ENCODE measurements around the gene KRTAP6-2. TPM values are rescaled to one million over a fixed set of nuclear protein-coding genes. Genes with fewer than 3 reads are reported as not detected.

The KRTAP6-2 gene
- total RNA-seq, 4 donors from 2014 or later: not detected

DNA sequence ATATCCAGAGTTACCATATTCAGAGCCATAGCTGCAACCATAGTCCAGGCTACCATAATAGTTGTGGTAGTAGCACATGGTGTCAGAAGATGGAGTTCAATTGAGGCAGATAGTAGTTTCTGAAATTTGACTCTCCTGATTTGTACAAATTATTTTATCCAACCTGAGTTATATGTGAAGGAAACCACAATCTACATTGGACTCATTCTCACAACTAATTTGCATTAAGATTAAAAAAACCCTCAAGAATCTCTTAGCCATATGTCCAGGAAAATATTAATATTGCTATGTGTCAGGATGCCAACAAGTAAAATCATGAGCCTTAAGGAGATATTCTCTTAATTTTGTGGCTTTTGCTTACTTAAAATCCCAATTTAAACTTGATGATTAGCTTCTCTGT lies 8.4 kb downstream of the KRTAP6-2 start, which contains the start of gene KRTAP22-2:
Gene KRTAP22-2, minus strand, starts transcription at position 101 of the 400 bp plus-strand sequence.
- intact Hi-C loops (cut with DNase I; ENCODE audit: low total_unique reads): no loop called here
- TF ChIP-seq CTCF (IDR thresholded peaks at IDR 0.05): no peak
- TF ChIP-seq POLR2A (IDR thresholded peaks at IDR 0.05): no peak
- no peak within 1 kb of the TSS for H3K4me3 ChIP-seq (ENCODE audit: low read depth, poor library complexity, severe bottlenecking)
- DNase-seq (ENCODE audit: low spot score in 2 of 2): no peak

DNA sequence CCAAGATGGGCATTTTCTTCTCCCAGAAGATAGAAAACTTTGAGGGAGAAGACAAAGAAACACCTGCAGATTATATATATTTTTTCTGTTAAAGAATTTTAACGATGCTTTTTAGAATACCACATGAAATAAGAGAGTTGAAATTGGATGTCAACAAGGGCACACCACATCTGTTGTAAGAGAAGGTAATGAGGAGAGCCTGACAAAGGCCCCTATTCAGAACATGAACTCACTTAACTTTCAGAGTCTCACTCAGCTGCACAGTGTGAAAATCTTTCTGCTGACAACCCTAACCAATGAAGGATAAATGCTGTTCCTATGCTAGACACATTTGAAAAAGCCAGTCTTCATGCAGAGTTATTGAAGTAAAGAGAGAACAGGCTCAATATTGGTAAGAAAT lies 15.8 kb downstream of the KRTAP6-2 start:
- 60 to 73% methylated on average over 1 of the region's 1 CpG for WGBS, 2 donors
- intact Hi-C loops (cut with DNase I; ENCODE audit: low total_unique reads): no loop called here

DNA sequence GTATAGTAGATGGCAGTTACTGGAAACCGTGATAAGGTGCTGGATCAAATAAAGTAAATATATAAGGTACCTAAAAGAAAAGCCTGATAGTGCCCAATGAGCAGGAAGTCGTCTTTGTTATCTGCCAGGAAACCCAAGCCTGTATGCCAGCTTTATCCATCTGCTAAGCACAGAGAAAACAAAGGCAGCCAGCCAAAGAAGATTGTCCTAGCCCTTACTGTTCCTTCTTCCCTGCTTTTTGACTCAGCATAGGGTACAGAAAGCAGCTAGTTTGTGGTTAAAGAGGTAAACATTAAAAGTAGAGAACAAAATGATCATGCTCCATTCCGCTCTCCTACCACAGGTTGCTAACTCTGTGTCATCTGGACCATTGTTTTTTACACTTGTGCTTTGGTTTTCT lies 18.6 kb downstream of the KRTAP6-2 start:
- H3K4me3 ChIP-seq (ENCODE audit: low read depth, poor library complexity, severe bottlenecking): no peak overlapping the region
- no peak for DNase-seq (ENCODE audit: low spot score in 2 of 2)
- intact Hi-C loops (cut with DNase I; ENCODE audit: low total_unique reads): no loop called here
- WGBS, 2 donors: 71 to 73% methylated on average over 3 of the region's 3 CpGs
- TF ChIP-seq CTCF (IDR thresholded peaks at IDR 0.05) (no peak), POLR2A (IDR thresholded peaks at IDR 0.05) (no peak)

More for the DNA sequence above, 15.8 kb downstream of the KRTAP6-2 start:
- TF ChIP-seq POLR2A (IDR thresholded peaks at IDR 0.05) (no peak), CTCF (IDR thresholded peaks at IDR 0.05) (no peak)
- no peak for DNase-seq (ENCODE audit: low spot score in 2 of 2)
- H3K4me3 ChIP-seq (ENCODE audit: low read depth, poor library complexity, severe bottlenecking): no peak overlapping the region

DNA sequence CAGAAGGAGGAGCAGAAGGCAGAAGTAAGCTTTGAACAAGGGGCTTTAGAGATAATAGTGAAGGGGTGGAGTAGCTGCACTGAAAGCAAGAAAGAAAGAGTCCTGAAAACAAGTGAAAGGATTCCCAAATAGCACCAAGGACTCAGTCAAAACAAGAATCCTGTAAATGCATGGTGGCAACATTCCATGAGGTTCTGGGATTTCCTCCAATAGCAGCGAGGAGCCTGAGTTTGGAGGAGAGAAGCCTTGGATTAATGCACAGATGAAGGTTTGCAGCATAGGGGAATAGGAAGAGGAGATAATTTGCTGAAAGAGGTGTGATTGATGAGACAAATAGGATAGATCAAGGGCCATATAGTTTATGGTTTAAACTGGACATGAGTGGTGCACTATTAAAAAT lies 19.4 kb downstream of the KRTAP6-2 start:
- TF ChIP-seq CTCF (IDR thresholded peaks at IDR 0.05) (no peak), POLR2A (IDR thresholded peaks at IDR 0.05) (no peak)
- intact Hi-C loops (cut with DNase I; ENCODE audit: low total_unique reads): no loop called here
- no peak overlapping the region for H3K4me3 ChIP-seq (ENCODE audit: low read depth, poor library complexity, severe bottlenecking)
- DNase-seq (ENCODE audit: low spot score in 2 of 2): no peak
- WGBS, 2 donors: 36 to 38% methylated on average over 1 of the region's 1 CpG

DNA sequence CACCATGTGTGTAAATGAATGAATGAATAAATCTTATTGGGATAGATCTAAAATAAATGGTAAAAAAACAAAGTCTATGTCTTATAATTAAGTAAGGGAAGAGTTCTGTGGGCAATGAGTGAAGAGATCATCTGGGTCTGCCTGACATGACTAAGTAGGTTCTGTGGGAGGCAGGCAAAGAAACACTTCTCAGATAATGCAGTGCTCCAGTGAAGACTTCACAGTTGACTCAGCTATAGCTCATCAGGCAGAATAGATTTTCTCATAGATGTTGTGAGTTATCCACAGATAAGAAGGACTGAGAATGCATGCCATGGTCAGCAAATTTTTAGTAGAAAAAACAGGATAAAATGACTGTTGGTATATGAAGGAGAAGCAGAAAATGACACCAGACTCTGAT lies 20.9 kb downstream of the KRTAP6-2 start:
- no peak for DNase-seq (ENCODE audit: low spot score in 2 of 2)
- intact Hi-C loops (cut with DNase I; ENCODE audit: low total_unique reads): no loop called here
- TF ChIP-seq CTCF (IDR thresholded peaks at IDR 0.05) (no peak), POLR2A (IDR thresholded peaks at IDR 0.05) (no peak)
- no peak overlapping the region for H3K4me3 ChIP-seq (ENCODE audit: low read depth, poor library complexity, severe bottlenecking)

GRCh38 chr21:30567617-30568016 lies 31.1 kb downstream of the KRTAP6-2 start:
- no peak for DNase-seq (ENCODE audit: low spot score in 2 of 2)
- no peak overlapping the region for H3K4me3 ChIP-seq (ENCODE audit: low read depth, poor library complexity, severe bottlenecking)
- no peak for TF ChIP-seq POLR2A (IDR thresholded peaks at IDR 0.05)
- TF ChIP-seq CTCF (IDR thresholded peaks at IDR 0.05): no peak
- intact Hi-C loops (cut with DNase I; ENCODE audit: low total_unique reads): no loop called here
